GM12872 (cell line): Measurements from ENCODE around the gene ZNF446.

Experiments used
- TF ChIP-seq, protein P1 (sequence below): IDR thresholded peaks from 3 replicates; pipeline ENCODE4 v1.5.1; 2011; ENCODE audit warnings: low read depth, mild to moderate bottlenecking, low read length, moderate library complexity; ENCODE audit not compliant: insufficient read depth

ZNF446 gene

DNA sequence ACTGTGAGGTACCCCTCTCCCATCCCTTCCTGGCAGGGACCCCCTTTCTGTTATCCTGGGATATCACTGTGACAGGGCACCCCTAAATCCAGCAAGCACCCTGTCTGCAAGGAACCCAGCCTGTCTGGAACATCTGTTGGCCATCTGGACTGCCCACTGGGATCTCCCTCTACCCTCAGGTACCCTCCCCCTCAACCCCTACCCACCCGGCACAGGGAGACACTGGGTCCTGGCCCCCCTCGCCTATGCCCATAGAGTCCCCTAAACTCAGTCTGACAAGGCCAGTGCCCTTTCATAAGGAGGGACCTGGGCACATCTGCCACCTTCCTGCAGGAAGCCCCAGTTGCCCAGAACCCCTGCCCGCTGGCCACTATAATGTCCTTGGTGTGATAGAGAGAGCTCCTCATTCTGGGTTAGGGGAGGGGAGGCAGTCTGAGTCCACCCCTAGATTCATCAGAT lies 38.4 kb downstream of the ZNF446 start:
- TF ChIP-seq, protein P1, sequence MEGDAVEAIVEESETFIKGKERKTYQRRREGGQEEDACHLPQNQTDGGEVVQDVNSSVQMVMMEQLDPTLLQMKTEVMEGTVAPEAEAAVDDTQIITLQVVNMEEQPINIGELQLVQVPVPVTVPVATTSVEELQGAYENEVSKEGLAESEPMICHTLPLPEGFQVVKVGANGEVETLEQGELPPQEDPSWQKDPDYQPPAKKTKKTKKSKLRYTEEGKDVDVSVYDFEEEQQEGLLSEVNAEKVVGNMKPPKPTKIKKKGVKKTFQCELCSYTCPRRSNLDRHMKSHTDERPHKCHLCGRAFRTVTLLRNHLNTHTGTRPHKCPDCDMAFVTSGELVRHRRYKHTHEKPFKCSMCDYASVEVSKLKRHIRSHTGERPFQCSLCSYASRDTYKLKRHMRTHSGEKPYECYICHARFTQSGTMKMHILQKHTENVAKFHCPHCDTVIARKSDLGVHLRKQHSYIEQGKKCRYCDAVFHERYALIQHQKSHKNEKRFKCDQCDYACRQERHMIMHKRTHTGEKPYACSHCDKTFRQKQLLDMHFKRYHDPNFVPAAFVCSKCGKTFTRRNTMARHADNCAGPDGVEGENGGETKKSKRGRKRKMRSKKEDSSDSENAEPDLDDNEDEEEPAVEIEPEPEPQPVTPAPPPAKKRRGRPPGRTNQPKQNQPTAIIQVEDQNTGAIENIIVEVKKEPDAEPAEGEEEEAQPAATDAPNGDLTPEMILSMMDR = no peak

DNA sequence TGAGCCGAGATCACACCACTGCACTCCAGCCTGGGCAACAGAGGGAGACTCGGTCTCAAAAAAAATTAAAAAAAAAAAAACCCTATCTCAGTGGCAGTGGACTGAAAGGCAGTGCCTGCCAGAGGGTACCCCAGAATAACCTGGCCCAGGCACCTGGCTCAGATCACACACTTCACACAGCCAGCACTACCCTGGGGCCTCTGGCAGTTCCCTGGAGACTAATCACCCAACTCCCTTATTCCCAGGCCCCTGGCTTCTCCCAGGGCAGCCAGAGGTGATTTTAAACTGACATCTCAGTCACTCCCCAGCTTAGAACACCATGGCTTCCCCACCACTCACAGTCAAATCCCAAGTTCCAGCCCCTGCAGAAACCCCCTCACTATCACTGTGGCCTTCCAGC lies 39.1 kb downstream of the ZNF446 start:
- TF ChIP-seq, protein P1 = no peak

DNA sequence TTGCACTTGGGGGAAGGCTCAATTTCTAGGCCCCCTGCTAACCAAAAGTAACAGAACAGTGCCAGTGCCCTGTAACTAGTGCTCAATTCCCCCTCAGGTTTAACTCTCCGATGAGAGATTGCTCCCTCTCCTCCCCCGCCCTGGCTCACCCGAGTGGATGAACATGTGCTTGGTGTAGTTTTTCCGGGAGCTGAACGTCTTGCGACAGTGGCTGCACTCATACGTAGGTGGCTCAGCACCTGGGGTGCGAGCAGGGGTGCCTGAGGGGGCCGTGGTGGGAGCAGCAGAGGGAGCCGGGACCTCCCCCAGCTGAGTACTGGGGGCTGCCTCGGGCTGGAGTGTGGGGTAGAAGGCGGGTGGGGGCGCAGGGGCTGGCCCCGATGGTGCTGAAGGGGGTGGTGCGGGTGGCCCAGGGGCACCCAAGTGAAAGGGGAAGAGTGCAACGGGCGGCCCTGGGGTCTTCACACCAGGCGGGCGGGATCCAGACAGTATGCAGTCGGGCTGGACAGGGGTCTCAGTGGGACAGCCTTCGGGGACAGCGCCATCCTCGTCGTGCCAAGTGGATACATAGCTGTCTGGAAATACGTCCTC lies 40.2 kb downstream of the ZNF446 start:
- TF ChIP-seq, protein P1 = no peak

DNA sequence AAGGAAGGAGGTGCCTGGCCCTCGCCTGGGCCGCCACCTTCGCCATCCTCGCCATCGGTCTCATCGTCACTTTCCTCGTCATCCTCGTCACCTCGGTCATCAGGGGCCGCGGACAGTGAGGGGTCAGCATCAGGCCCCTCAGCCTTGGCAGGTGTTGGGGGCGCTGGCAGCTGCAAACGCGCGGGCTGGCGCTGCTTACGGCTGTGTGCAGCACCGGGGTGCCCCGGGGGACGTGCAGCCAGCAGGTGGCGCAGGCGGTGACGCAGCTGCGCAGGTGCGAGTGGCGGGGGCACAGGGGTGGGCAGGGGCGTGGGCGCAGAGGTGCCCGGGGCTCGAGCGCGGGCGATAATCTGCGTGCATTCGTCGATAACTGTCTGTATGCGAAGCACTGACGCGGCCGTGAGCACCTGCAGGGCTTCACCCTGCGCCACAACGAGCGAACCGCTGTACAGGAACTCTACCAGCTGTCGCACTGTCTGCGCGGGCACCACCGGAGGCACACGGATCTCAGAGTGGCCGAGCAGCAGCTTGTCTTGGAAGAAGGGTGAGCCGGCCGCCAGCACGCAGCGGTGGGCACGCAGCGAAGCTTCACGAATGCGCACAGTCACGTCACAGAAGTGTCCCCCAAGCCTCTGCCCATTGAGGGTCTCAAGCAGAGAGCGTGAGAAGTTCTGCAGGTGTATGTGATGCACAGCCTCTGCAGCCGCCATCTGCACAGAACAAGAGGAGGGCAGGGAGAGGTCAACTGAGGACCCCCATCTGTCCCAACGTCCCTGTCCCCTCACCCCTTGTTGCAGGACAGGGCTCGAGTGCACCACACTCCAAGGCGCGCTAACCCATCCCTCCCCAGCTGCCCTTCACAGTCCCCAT lies 41.0 kb downstream of the ZNF446 start:
- TF ChIP-seq, protein P1 = no peak

DNA sequence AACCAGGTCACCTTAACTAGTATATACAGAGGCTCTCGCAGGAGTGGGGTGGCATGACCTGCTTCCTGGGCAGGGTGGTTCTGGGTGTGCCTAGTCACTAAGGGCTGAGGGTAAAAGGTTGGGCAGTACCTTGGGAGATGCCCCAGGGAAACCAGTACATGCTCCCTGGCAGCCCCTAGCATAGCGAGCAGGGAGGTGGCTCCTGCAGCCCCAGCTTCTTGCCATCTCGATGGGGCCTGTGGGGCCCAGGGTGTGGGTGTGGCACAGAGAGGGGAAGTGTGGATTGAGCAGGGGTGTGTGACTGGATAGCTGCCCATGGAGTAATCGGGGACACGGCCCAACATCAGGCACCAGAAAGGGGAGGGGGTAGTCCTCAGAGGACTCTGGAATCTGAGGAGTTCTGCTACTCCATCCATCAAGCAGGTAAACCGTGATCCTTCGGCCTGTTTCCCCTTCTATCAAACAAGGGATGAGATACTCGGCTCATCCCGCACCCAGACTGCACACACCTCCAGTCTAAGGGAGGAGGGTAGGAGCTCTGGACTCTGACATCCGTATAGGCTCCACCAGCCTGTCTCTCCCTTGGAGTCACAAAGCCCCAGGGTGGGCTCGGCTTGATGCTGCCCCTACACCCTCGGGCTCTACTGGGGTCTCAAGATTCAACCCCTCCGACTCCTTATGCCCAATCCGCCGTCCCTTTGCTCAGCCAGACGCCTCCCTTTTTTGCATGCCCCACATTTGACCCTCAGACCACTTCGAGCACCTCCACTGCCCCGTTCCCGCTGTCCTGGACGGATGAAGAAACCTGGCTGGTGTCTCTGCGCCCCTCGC lies 42.3 kb downstream of the ZNF446 start:
- TF ChIP-seq, protein P1 = no peak

DNA sequence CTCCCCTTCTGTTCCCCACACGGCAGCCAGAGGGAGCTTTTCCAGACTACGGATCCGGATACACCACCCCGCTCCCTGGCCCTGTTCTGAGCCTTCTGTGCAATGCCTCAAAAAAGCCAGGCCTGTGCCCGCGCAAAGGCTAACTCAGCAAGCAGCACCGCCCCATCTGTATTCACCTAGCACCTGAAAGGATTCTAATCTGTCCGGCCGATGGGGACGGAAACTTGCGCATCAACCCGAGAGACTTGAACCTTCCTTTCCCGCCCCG lies 42.9 kb downstream of the ZNF446 start:
- TF ChIP-seq, protein P1 = peak; percentile 59
